Ureter (tissue), 1 donor: ENCODE data around the gene NLRP1. TPM values are rescaled to one million over a fixed set of nuclear protein-coding genes. Genes with fewer than 3 reads are reported as not detected.

Experiments
- DNase-seq: peaks from one replicate; pipeline ENCODE4 v3.0.0-alpha.2; 2020; ENCODE audit warnings: low spot score
- total RNA-seq: library from RNA; stranded (reverse); gene quantifications from one replicate; pipeline ENCODE4 v1.2.4, GENCODE V29; 2023
- donor health status: DM: yes; HTN: yes; CAD: no.

The NLRP1 gene
- 34.2 TPM for total RNA-seq

- peak; percentile 95 for DNase-seq
These were observed at the start of gene NLRP1 for GRCh38 chr17:5584383-5585286. Gene NLRP1, minus strand, starts transcription at chr17:5584509. Its CDS starts 552 bp downstream, at chr17:5583957.

- DNase-seq = no peak
These were observed 47.8 kb upstream of the NLRP1 start for GRCh38 chr17:5631958-5632590.

- DNase-seq = no peak
These were observed 46.1 kb upstream of the NLRP1 start for GRCh38 chr17:5630434-5630833.

GRCh38 chr17:5629128-5629527 lies 44.8 kb upstream of the NLRP1 start:
- DNase-seq = no peak

GRCh38 chr17:5628262-5628661 lies 44.0 kb upstream of the NLRP1 start:
- no peak for DNase-seq

GRCh38 chr17:5624211-5624610 lies 39.9 kb upstream of the NLRP1 start:
- no peak for DNase-seq

- DNase-seq = no peak
These were observed 37.4 kb upstream of the NLRP1 start for GRCh38 chr17:5621729-5622128.

- DNase-seq = no peak
These were observed 36.7 kb upstream of the NLRP1 start for GRCh38 chr17:5621026-5621425.

- no peak for DNase-seq
These were observed 34.9 kb upstream of the NLRP1 start for GRCh38 chr17:5619088-5619740.

GRCh38 chr17:5618476-5618875 lies 34.2 kb upstream of the NLRP1 start:
- no peak for DNase-seq

- DNase-seq = no peak
These were observed 31.2 kb upstream of the NLRP1 start for GRCh38 chr17:5615476-5615875.

- no peak for DNase-seq
These were observed 26.6 kb upstream of the NLRP1 start for GRCh38 chr17:5610956-5611355.

GRCh38 chr17:5608399-5609112 lies 24.2 kb upstream of the NLRP1 start:
- no peak for DNase-seq

- DNase-seq = no peak
These were observed 23.6 kb upstream of the NLRP1 start for GRCh38 chr17:5607946-5608345.

- no peak for DNase-seq
These were observed 21.1 kb upstream of the NLRP1 start for GRCh38 chr17:5605452-5605851.

GRCh38 chr17:5600041-5600440 lies 15.7 kb upstream of the NLRP1 start:
- DNase-seq = no peak

GRCh38 chr17:5598457-5598856 lies 14.1 kb upstream of the NLRP1 start:
- no peak for DNase-seq

GRCh38 chr17:5596421-5596820 lies 12.1 kb upstream of the NLRP1 start:
- no peak for DNase-seq

- no peak for DNase-seq
These were observed 11.5 kb upstream of the NLRP1 start for GRCh38 chr17:5595831-5596230.

- no peak for DNase-seq
These were observed 8.1 kb upstream of the NLRP1 start for GRCh38 chr17:5592382-5592781.

GRCh38 chr17:5591966-5592365 lies 7.7 kb upstream of the NLRP1 start:
- no peak for DNase-seq

GRCh38 chr17:5588584-5588983 lies 4.3 kb upstream of the NLRP1 start:
- DNase-seq = no peak
